CD4-positive, CD25-positive, alpha-beta regulatory T cell (primary cell): Measurements from ENCODE around the gene ELOB. TPM values are rescaled to one million over a fixed set of nuclear protein-coding genes. Genes with fewer than 3 reads are reported as not detected.

Source experiments
- ATAC-seq, 2 donors: fragments of 150-1000 bp; cut with Tn5 transposase; one replicate each; pipeline ENCODE4 v1.10.0; 2021; ENCODE audit warnings: low read depth in 2 of 2, moderate number of reproducible peaks in 2 of 2, moderate library complexity in 1 of 2
- DNase-seq, 3 donors: peaks; one replicate each; pipeline versions ENCODE4 v3.0.0 to v3.0.0-alpha.2; 2012 to 2022; ENCODE audit warnings: mixed read lengths in 1 of 3
- H3K27ac ChIP-seq: one replicate; pipeline ENCODE4 v1.7.0; 2013; ENCODE audit warnings: mild to moderate bottlenecking, low read length; ENCODE audit not compliant: insufficient read depth, poor library complexity, severe bottlenecking
- H3K27me3 ChIP-seq: one replicate; pipeline ENCODE4 v1.7.0; 2013; ENCODE audit warnings: low read length; ENCODE audit not compliant: control insufficient read depth, insufficient read depth
- H3K36me3 ChIP-seq: one replicate; pipeline ENCODE4 v1.7.0; 2013; ENCODE audit warnings: mild to moderate bottlenecking, low read length, moderate library complexity; ENCODE audit not compliant: control insufficient read depth, insufficient read depth
- H3K4me1 ChIP-seq: 2 replicates; pipeline ENCODE4 v1.7.0; 2013; ENCODE audit warnings: mild to moderate bottlenecking, low read length; ENCODE audit not compliant: insufficient read depth, control insufficient read depth, poor library complexity, severe bottlenecking
- H3K4me3 ChIP-seq: one replicate; pipeline ENCODE4 v1.7.0; 2013; ENCODE audit warnings: low read depth, mild to moderate bottlenecking, low read length, moderate library complexity
- H3K9me3 ChIP-seq, 2 experiments: 1 replicate in 1 of 2; 2 replicates in 1 of 2; pipeline ENCODE4 v1.7.0; 2013; ENCODE audit warnings: low read length in 2 of 2, mild to moderate bottlenecking in 1 of 2, moderate library complexity in 1 of 2; ENCODE audit not compliant: control insufficient read depth in 2 of 2
- H3K27ac Mint-ChIP-seq, 3 donors: one replicate each; pipeline ENCODE4 v1.8.0; 2020 to 2022; ENCODE audit warnings: mild to moderate bottlenecking in 3 of 3, mixed read lengths in 3 of 3, moderate library complexity in 2 of 3
- H3K27me3 Mint-ChIP-seq: one replicate; pipeline ENCODE4 v1.8.0; 2022; ENCODE audit warnings: mild to moderate bottlenecking, mixed read lengths
- H3K36me3 Mint-ChIP-seq: one replicate; pipeline ENCODE4 v1.8.0; 2020; ENCODE audit warnings: mixed read lengths
- H3K4me1 Mint-ChIP-seq, 4 donors: one replicate each; pipeline ENCODE4 v1.8.0; 2020 to 2022; ENCODE audit warnings: mixed read lengths in 4 of 4, mild to moderate bottlenecking in 1 of 4
- H3K4me3 Mint-ChIP-seq, 4 donors: one replicate each; pipeline ENCODE4 v1.8.0; 2020 to 2022; ENCODE audit warnings: mild to moderate bottlenecking in 4 of 4, mixed read lengths in 4 of 4, moderate library complexity in 3 of 4
- H3K9me3 Mint-ChIP-seq, 7 donors: one replicate each; pipeline ENCODE4 v1.8.0; 2020 to 2022; ENCODE audit warnings: mixed read lengths in 7 of 7, mild to moderate bottlenecking in 3 of 7, moderate library complexity in 2 of 7
- polyA plus RNA-seq, 4 donors: library from polyadenylated mRNA; unstranded; fragments of 300-500 nt; fragmentation: Illumina TruSeq; gene quantifications; one replicate each; pipeline ENCODE4 v1.2.3, GENCODE V29; 2021
- total RNA-seq: library from RNA; stranded (reverse); gene quantifications from one replicate; pipeline ENCODE4 v1.2.3, GENCODE V29; 2022

Gene ELOB
- total and polyA plus RNA-seq, 5 donors from 2014 or later: 96.5 to 359 (median 273) TPM

GRCh38 chr16:2767891-2768290 lies 9.2 kb downstream of the ELOB start:
- H3K4me1 ChIP-seq: no peaks in the 10 kb centered on the region
- Mint-ChIP-seq H3K27ac (peak overlapping the region; percentile 36 to 93 (median 56)), H3K36me3 (peaks cover 71% of the 10 kb centered on the region), H3K27me3 (peaks cover 8% of the 10 kb centered on the region), H3K9me3 (peaks cover 0 to 1% (median 0%) of the 10 kb centered on the region in 7 donors), H3K4me1 (peaks cover 5 to 34% (median 6%) of the 10 kb centered on the region in 4 donors), H3K4me3 (peak overlapping the region in 1 of 4 donors; percentile 38)
- no peak overlapping the region for H3K27ac ChIP-seq
- no peak for ATAC-seq
- no peaks in the 10 kb centered on the region for H3K9me3 ChIP-seq
- H3K4me3 ChIP-seq: no peak overlapping the region
- no peak for DNase-seq
- H3K36me3 ChIP-seq: peaks cover 91% of the 10 kb centered on the region
- no peaks in the 10 kb centered on the region for H3K27me3 ChIP-seq

- Histone ChIP-seq H3K27ac (no peak overlapping the region), H3K9me3 (no peaks in the 10 kb centered on the region), H3K4me3 (no peak overlapping the region), H3K4me1 (no peaks in the 10 kb centered on the region), H3K36me3 (peaks cover 98% of the 10 kb centered on the region), H3K27me3 (no peaks in the 10 kb centered on the region)
- DNase-seq (no peak), ATAC-seq (no peak)
- Mint-ChIP-seq H3K36me3 (peaks cover 74% of the 10 kb centered on the region), H3K4me1 (peaks cover 2 to 30% (median 11%) of the 10 kb centered on the region in 4 donors), H3K4me3 (peak overlapping the region in 2 of 4 donors; percentile 38 to 66), H3K27me3 (peaks cover 8% of the 10 kb centered on the region), H3K9me3 (peaks cover 0 to 2% (median 0%) of the 10 kb centered on the region in 7 donors), H3K27ac (peak overlapping the region in 2 of 3 donors; percentile 51 to 56)
Observed at GRCh38 chr16:2767140-2767731, 9.8 kb downstream of the ELOB start.

- Histone ChIP-seq H3K27me3 (no peaks in the 10 kb centered on the region), H3K4me1 (no peaks in the 10 kb centered on the region), H3K27ac (no peak overlapping the region), H3K36me3 (peaks cover 98% of the 10 kb centered on the region), H3K4me3 (no peak overlapping the region), H3K9me3 (no peaks in the 10 kb centered on the region)
- Mint-ChIP-seq H3K9me3 (peaks cover 0 to 2% (median 0%) of the 10 kb centered on the region in 7 donors), H3K4me3 (peak overlapping the region in 2 of 4 donors; percentile 64 to 66), H3K27ac (peak overlapping the region in 1 of 3 donors; percentile 83), H3K27me3 (peaks cover 8% of the 10 kb centered on the region), H3K36me3 (peaks cover 76% of the 10 kb centered on the region), H3K4me1 (peaks cover 2 to 27% (median 10%) of the 10 kb centered on the region in 4 donors)
- DNase-seq (no peak), ATAC-seq (no peak)
Observed at GRCh38 chr16:2766430-2767139, 10.5 kb downstream of the ELOB start.

- Histone ChIP-seq H3K27ac (no peak overlapping the region), H3K36me3 (peaks cover 100% of the 10 kb centered on the region), H3K4me3 (no peak overlapping the region), H3K27me3 (no peaks in the 10 kb centered on the region), H3K9me3 (no peaks in the 10 kb centered on the region), H3K4me1 (no peaks in the 10 kb centered on the region)
- peaks cover 80% of the 10 kb centered on the region for H3K36me3 Mint-ChIP-seq
- peak overlapping the region; percentile 69 to 83 (median 73) for H3K27ac Mint-ChIP-seq
- H3K27me3 Mint-ChIP-seq: peaks cover 8% of the 10 kb centered on the region
- no peak for ATAC-seq
- H3K9me3 Mint-ChIP-seq: peaks cover 0 to 2% (median 0%) of the 10 kb centered on the region in 7 donors
- H3K4me1 Mint-ChIP-seq: peaks cover 4 to 23% (median 15%) of the 10 kb centered on the region in 4 donors
- peak overlapping the region in 2 of 4 donors; percentile 64 to 66 for H3K4me3 Mint-ChIP-seq
- DNase-seq: no peak
Observed at GRCh38 chr16:2765462-2766404, 11.3 kb downstream of the ELOB start.

GRCh38 chr16:2764718-2765117 lies 12.4 kb downstream of the ELOB start:
- peak overlapping the region in 2 of 3 donors; percentile 46 to 73 for H3K27ac Mint-ChIP-seq
- Histone ChIP-seq H3K36me3 (peaks cover 100% of the 10 kb centered on the region), H3K4me3 (no peak overlapping the region), H3K27ac (no peak overlapping the region), H3K9me3 (no peaks in the 10 kb centered on the region), H3K27me3 (no peaks in the 10 kb centered on the region), H3K4me1 (peaks cover 2% of the 10 kb centered on the region)
- peaks cover 8% of the 10 kb centered on the region for H3K27me3 Mint-ChIP-seq
- H3K9me3 Mint-ChIP-seq: peaks cover 0 to 2% (median 0%) of the 10 kb centered on the region in 7 donors
- H3K4me1 Mint-ChIP-seq: peaks cover 6 to 26% (median 16%) of the 10 kb centered on the region in 4 donors
- H3K4me3 Mint-ChIP-seq: peak overlapping the region in 1 of 4 donors; percentile 40
- peaks cover 85% of the 10 kb centered on the region for H3K36me3 Mint-ChIP-seq
- DNase-seq (no peak), ATAC-seq (no peak)

GRCh38 chr16:2763173-2763572 lies 13.9 kb downstream of the ELOB start:
- Histone ChIP-seq H3K27me3 (no peaks in the 10 kb centered on the region), H3K27ac (no peak overlapping the region), H3K4me3 (no peak overlapping the region), H3K9me3 (no peaks in the 10 kb centered on the region), H3K36me3 (peaks cover 100% of the 10 kb centered on the region), H3K4me1 (peaks cover 3% of the 10 kb centered on the region)
- no peak for DNase-seq
- peak overlapping the region in 2 of 4 donors; percentile 27 to 37 for H3K4me3 Mint-ChIP-seq
- peaks cover 13 to 34% (median 20%) of the 10 kb centered on the region in 4 donors for H3K4me1 Mint-ChIP-seq
- peak overlapping the region in 2 of 3 donors; percentile 4 to 17 for H3K27ac Mint-ChIP-seq
- H3K9me3 Mint-ChIP-seq: peaks cover 0 to 2% (median 0%) of the 10 kb centered on the region in 7 donors
- H3K27me3 Mint-ChIP-seq: peaks cover 4% of the 10 kb centered on the region
- peaks cover 92% of the 10 kb centered on the region for H3K36me3 Mint-ChIP-seq
- ATAC-seq: no peak

- H3K4me3 Mint-ChIP-seq: peak overlapping the region in 2 of 4 donors; percentile 27 to 37
- DNase-seq: no peak
- Histone ChIP-seq H3K27me3 (no peaks in the 10 kb centered on the region), H3K4me3 (no peak overlapping the region), H3K27ac (no peak overlapping the region), H3K9me3 (no peaks in the 10 kb centered on the region), H3K36me3 (peaks cover 100% of the 10 kb centered on the region), H3K4me1 (peaks cover 3% of the 10 kb centered on the region)
- peaks cover 4% of the 10 kb centered on the region for H3K27me3 Mint-ChIP-seq
- H3K36me3 Mint-ChIP-seq: peaks cover 92% of the 10 kb centered on the region
- peaks cover 0 to 2% (median 0%) of the 10 kb centered on the region in 7 donors for H3K9me3 Mint-ChIP-seq
- H3K27ac Mint-ChIP-seq: peak overlapping the region in 1 of 3 donors; percentile 4
- peaks cover 13 to 35% (median 21%) of the 10 kb centered on the region in 4 donors for H3K4me1 Mint-ChIP-seq
- ATAC-seq: no peak
Observed at GRCh38 chr16:2762711-2763110, 14.4 kb downstream of the ELOB start.
